Kidney epithelial cell (primary cell): ENCODE results near the gene VPS16. TPM values are rescaled to one million over a fixed set of nuclear protein-coding genes. Genes with fewer than 3 reads are reported as not detected.

Experiments
- DNase-seq: peaks from one replicate; pipeline ENCODE4 v3.0.0-alpha.2; 2010; ENCODE audit warnings: low read depth
- H3K27me3 ChIP-seq: 2 replicates; pipeline ENCODE4 v1.6.0; 2011; ENCODE audit warnings: low read length; ENCODE audit not compliant: control insufficient read depth, insufficient read depth
- H3K36me3 ChIP-seq: 2 replicates; pipeline ENCODE4 v1.5.1; 2011; ENCODE audit warnings: low read length; ENCODE audit not compliant: control insufficient read depth, insufficient read depth
- H3K4me3 ChIP-seq: 2 replicates; pipeline ENCODE4 v1.5.1; 2011; ENCODE audit warnings: low read depth, mild to moderate bottlenecking, control low read depth, low read length
- CTCF ChIP-seq: IDR thresholded peaks from 2 replicates; pipeline ENCODE4 v1.5.1; 2011; ENCODE audit warnings: mild to moderate bottlenecking, moderate library complexity, low read length, control low read depth, inconsistent platforms; ENCODE audit not compliant: insufficient read depth, poor library complexity, severe bottlenecking
- total RNA-seq: library from RNA; depleted of rRNA; stranded (reverse); fragments of >200 nt; gene quantifications from 2 replicates; pipeline ENCODE4 v1.2.3, GENCODE V29; 2015

VPS16 gene
- total RNA-seq, 1 donor from 2014 or later: 38.6 TPM

- H3K27me3 ChIP-seq: peaks cover 32% of the 10 kb centered on the region
- no peak overlapping the region for H3K4me3 ChIP-seq
- no peak for DNase-seq
- no peak for TF ChIP-seq CTCF
- no peaks in the 10 kb centered on the region for H3K36me3 ChIP-seq
These were observed 44.4 kb upstream of the VPS16 start for GRCh38 chr20:2796011-2796660.

- no peak overlapping the region for H3K4me3 ChIP-seq
- H3K27me3 ChIP-seq: peaks cover 39% of the 10 kb centered on the region
- no peak for DNase-seq
These were observed 43.2 kb upstream of the VPS16 start for GRCh38 chr20:2797136-2797983.

GRCh38 chr20:2798095-2798805 lies 42.3 kb upstream of the VPS16 start:
- no peak for TF ChIP-seq CTCF
- peaks cover 44% of the 10 kb centered on the region for H3K27me3 ChIP-seq
- DNase-seq: no peak
- no peaks in the 10 kb centered on the region for H3K36me3 ChIP-seq
- no peak overlapping the region for H3K4me3 ChIP-seq

More at GRCh38 chr20:2797136-2797983, 43.2 kb upstream of the VPS16 start:
- H3K36me3 ChIP-seq: no peaks in the 10 kb centered on the region
- TF ChIP-seq CTCF: no peak

DNA sequence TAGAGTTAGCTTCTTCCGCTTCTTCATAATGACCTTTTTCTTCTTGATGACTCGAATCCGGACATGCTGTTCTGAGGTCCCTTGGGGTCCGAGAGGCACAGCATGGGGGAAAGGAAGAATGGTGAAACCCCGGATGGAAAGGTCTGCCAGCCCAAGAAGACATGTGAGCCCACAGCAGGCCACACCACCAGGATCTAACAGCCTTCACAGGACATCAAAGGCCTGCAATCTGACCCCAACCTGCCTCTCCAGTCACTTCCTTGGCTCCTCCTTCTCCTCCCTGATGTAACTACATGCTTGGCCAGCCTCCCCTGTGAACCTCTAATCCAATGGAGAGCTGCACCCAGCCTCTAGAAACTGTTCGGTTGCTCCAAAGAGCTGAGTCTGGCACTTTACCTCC lies 41.7 kb upstream of the VPS16 start:
- Histone ChIP-seq H3K27me3 (peaks cover 48% of the 10 kb centered on the region), H3K4me3 (no peak overlapping the region), H3K36me3 (no peaks in the 10 kb centered on the region)
- no peak for DNase-seq
- no peak for TF ChIP-seq CTCF

DNA sequence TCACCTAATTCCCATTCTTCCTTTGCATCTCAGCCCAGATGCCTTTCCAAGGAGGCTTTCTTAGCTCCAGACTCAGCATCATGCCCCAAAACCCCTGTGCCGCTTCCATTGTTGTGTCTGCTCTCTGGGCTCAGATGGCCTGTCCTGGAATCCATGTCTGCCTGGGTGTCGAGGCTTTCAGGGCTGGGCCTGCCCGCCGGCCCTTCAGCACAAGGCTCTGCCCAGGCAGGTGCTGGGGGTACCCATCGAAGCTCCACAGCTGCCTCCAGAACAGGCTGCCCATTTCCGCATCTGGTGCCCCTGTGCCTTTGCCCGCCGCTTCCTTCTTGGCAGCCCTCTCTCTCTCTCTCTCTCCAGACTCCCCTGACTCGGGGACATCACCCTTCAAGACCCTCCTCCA lies 41.3 kb upstream of the VPS16 start:
- Histone ChIP-seq H3K27me3 (peaks cover 53% of the 10 kb centered on the region), H3K4me3 (peak overlapping the region; percentile 51), H3K36me3 (no peaks in the 10 kb centered on the region)
- no peak for TF ChIP-seq CTCF
- DNase-seq: no peak
